ENCODE data around the gene VAV2.
"Not testable (repeated sequence)": the region's sequence is repeated elsewhere in the genome, so short reads cannot be mapped to it uniquely, and the experiment has no call there.

VAV2 gene

DNA sequence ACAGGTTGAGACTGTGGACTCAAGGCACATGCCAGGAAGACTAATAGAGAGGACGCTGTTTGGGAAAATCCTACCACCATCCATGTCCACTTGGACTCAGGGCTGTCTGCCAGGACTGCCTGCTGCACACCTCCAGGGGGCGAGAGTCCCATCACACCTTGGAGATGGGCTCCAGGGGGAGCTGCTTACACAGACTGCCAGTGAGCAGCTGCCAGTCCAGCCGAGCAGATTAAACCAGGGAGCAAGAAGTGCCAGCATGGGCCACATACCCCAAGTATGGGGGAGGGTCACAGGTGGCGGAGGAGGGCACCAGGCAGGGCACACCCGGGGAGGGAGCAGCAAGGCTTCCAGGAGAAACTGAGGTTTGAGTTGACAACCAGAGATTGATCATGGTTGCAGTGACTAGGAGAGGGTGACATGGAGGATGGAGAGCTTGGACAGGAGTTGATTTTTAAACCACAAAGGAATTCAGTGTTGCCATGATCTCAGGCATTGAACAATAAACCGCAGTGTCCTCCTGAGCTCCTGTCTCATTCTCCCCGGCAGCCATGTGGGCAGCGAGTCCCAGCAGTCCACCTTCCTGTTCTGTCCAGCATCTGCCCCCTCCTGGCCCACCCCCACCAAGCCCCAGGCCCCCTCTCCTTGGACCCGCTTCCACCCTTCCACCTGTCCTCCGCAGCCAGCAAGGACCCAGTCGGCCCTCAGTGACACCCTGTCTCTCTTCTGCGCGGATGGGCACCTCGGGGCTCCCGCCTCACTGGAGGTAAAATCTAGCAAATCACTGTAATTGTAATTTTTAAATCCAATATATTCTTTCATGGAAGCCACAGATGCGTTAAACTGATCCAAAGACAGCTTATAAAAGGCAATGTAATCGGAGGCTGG is 3.1 kb upstream of the VAV2 start:
- DNase-seq, result peak; percentile 19

DNA sequence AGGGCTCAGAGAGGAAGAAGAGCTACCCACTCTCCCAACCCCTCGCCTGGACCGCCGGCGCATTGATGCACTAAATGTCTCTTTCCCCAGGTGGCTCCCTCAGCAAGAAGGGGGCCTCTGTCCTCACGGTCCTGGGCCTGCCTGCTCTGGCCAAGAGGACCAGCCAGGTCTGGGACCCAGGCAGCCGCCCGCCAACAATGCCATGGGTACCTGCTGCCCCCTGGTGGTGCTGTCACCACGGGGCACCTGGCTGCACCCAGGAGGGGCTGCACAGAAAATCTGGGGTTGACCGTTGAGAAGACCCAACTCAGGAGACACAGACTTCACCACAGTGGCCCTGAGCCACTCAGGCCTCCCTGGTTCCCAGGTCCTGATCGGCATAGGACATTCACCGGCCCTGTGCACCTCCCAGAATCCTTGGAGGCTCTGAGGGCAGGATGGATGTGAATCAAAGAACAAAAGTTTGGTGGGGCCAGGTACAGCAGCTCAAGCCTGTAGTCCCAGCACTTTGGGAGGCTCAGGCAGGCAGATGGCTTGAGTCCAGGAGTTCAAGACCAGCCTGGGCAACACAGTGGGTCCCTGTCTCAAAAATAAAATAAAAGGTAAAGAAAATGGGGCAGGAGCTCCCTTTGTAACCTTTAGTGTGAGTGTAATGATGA is 2.4 kb upstream of the VAV2 start:
- peak; percentile 78 for DNase-seq

DNA sequence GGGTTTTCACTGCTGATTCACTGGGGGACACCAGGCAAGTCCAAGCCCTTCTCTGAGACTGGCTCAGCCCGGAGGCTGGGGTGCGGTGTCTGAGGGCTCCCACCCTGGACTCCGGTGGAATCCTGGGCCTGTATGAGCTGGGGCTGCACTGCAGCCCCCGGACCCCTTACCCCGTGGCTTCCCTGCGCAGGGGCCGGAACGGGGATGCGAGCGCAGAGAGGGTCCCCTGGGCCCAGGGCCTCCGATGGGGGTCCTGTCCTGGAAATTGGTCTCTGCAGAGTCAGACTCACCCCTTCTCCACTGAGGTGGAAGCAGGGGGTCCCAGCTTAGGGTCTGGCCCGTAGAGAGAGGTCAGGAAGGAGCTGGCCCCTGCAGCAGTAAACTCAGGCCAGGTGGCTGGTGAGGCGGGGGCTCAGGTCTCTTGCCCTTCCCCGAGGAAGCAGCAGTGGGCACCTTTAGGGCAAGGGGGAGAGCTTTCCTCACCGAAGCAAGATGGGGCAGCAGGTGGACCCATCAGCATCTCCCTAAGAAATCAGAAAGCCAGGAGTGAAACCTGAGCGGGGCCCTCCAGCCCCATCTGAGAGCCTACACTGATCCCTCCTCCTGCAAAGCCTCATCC is 1.6 kb upstream of the VAV2 start:
- no peak for DNase-seq

DNA sequence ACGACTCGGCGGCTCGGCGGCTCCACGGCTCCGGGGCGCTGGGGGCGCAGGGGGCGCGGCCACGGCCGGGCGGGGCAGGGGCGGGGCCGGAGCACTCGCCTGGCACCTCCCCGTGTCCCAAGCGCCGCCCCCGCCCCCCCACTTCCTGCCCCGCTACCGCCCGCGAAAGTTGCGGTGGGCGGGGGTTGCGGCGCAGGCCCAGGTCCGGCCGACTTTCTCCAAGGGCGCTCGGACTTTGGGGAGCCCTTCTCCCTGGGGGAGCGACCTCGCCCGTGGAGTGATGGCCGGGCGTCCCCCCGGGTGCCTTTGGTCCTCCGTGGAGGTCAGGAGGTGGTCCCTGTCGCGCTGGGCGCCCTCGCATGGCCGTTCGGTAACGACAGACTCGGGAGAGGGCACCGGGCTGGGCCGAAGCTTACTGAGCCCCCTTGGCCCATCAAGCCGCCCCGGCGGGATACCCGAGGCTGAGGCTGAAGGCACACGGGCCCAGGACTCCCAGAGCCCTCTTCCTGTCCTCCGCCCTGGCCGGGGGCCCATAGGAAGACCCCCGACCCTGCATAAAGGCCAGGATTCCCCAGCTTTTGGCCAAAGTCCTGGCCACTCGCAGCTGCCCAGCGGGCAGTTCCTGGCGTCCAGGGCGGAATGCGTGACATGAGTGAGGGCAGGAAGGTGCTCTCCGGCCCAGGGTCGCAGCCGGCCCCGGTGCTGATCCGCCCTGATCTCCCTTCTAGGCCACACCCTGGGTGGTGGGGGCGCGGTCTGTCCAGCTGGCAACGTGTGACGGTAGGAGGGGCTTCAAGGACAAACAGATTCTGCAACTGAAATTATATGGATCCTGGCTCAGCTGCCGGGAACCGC is 883 bp upstream of the VAV2 start:
- peak; percentile 61 for DNase-seq

DNA sequence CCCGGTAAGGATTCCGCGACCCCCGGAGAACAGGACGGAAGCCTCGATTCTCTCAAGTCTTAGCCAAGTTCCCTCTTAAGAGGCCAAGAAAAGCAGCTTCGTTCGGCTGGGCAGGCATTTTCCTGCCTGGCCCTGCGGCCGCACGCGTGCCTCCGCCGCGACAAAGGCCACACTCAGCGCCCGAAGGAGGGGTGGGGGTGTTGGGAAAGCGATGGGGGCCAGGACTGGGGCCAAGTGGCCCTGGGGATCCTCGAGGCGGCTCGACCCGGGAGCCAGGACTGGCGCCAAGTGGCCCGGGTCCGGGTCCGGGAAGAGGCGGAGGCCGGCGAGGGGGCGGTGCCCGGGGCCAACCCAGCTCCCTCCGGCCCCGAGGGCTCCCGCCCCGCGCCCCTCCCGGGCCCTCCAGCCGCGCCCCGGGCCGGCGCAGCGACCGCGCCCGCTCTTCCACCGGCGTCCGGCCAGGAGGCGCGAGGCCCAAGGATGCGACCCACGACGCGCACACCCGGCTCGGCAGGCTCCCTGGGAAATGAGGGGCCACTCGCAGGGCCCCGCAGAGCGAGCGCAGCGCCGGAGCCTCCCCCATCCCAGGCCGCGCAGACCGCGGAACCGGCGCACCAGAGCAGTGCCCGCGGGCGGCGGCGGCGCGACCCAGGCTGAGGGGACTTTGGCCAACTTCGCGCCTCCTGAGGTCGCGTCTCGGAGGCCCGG is 756 bp downstream of the VAV2 start:
- no peak for DNase-seq

DNA sequence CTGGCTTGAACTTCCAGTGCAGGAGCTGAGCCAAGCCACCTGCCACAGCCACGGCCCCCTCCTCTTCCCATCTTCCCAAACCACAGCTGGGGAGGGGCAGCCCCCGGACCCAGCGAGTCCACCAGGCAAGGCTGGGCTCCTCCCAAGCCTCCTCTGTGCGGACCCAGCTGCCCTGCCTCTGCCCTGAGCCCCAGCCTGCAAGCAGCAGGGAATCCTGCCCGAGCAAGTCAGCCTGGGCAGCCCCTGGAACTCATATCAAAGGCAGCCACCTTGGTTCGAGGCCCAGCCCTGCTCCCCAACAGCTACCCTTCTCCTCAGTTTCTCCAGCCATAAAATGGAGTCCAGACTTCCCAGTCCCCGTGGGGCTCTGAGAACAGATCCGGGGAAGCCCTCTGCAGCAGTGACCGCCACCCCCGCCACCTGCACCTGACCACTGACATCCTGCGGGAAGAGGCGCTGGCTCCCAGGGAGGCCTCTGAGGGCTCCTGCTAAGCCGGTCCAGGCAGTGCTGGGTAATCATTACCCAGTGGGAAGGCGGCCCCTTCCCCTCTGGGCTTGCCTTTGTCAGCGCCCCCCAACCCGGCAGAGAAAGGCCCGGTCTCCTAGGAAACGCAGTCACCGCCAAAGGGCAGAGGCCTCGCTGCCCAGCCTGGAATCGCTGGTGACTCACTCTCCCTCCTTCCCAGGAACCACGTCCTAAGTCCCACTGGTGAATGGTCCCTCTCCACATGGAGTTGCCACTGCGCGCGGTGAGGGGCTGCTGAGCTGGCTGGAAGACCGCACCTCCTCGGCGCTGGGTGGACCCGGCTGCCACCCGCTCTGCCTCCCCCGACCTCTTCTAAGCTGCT is 1.5 kb downstream of the VAV2 start:
- no peak for DNase-seq

DNA sequence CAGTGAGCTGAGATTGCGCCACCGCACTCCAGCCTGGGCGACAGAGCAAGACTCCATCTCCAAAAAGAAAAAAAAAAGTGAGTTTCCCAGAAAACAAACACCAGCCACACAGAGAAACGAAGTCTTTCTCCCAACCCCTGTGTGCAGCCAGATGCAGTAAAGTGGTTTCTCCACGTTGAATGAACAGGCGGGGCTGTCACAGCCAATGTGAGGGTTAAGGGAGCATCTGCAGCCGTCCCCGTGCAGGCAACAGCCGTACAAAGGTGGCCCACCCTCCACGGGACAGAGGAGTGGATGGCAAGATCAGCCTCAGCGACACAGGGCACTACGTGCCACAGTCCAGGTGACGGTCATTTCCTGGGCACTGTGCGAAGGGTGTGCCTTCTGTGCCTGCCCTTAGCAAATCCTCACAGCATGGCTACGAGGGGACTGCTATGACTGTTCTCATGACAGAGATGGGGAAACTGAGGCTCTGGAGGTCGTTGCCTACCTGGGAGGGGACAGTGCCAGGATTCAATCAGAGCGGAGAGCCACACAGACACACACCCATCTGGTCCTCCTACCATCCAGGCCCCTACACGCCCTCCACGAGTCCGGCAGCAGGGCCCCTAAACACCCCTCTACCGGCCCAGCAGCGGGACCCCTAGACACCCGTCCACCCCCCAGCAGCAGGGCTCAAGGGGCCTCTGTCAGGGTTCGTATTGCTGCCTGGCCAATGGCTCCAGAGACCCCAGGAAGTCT is 2.3 kb downstream of the VAV2 start:
- DNase-seq, result no peak

DNA sequence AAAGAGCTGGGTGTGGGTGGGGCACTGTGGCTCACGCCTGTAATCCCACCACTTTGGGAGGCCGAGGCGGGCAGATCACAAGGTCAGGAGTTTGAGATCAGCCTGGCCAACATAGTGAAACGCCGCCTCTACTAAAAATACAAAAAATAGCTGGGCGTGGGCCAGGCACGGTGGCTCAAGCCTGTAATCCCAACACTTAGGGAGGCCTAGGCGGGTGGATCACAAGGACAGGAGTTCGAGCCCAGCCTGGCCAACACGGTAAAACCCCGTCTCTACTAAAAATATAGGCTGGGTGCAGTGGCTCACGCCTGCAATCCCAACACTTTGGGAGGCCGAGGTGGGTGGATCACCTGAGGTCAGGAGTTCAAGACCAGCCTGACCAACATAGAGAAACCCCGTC is 3.4 kb downstream of the VAV2 start:
- not testable (repeated sequence) for DNase-seq

DNA sequence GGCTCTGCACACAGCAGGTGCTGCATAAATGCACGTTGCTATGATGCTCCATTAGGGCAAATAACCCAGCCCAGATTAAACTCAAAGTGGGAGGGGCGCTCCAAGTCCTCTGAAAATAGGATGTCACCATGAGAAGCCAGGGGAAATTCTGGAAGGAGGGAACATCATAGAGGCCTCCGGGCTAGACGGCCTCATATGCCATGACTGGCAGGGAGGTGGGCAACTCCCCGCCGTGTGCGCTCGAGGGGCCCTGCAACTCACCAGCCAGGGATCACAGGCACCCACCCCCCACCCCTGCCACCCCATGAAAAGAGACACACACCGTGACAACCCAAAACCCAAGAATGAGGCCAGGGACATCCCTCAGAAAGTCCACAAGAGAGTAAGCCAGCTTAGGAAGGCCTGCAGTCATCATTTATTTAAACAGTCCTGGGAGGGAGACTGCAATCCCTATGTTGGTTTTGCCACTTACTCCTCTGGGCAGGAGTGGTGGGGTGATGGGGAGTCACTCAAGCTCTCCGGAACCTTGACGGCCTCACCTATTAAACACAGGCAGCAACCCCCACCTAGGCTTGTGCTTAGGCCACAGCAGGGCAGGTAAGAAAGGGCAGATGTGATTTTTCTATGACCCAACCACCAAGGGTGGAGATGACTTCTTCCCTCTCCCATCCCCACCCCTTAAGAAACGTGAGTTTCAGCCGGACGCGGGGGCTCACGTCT is 4.0 kb downstream of the VAV2 start:
- DNase-seq, result no peak

DNA sequence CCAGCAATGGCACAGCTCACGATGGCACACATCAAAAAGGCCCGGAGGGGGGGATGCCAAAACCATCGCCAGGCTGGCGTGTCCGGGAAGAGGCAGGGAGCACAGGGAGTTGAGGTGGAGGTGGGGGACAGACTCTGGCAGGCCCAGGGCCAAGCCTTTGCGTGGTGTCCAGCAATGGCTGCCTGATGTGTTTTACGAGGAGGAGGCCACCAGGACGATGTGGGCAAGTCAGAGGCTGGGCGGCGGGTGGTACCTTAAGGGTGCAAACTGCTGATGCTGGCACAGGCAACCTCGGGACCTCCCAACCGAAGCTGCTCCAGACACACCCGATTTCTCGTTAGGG is 4.7 kb downstream of the VAV2 start:
- no peak for DNase-seq

DNA sequence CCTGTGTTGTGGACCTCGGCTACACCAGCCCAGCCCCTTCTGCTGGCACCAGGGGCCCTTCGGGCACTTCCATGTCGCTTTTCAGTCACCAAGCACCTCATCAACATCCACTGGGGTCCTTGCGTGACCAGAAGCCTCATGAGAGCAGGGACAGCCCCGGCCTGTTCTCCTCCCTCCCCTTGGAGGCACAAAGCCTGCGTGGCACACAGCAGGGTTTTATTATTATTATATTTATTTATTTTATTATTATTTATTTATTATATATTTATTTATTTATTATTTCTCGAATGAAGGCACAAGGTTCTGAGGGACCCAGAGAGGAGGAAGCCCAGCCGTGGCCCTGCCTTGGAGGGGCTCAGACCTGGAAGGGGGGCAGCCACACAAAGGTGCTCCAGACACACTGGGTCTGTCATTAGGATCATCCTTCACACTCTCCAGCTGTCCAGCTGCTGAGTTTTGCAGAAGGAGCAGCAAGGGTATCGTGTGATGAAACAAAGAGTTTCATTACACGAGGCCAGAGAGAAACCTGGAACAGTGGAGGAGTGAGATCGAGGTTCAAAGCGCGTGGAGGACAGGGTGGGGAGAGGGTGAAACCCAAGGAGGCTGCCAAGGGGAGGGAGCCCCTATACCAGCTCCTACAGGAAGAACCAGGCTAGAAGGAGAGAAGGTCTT is 5.2 kb downstream of the VAV2 start:
- no peak for DNase-seq

DNA sequence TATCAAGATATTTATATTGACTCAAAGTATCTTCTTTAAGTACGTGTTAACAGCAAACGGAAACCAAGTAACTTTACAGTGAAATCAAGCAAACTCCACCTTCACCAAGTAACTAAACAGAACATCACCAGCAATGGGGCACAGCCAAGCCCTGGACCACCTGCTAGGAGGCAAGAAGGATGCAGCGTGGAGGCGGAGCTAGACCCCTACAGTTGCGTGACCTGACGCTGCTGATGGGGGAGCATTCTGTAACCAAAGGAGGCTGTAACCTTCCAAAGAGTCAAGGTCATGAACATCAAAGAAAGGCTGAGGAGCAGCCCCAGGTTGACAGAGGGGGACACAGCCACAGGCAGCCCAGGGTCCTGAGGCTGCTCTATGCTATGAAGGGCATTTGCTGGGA is 6.1 kb downstream of the VAV2 start:
- no peak for DNase-seq

DNA sequence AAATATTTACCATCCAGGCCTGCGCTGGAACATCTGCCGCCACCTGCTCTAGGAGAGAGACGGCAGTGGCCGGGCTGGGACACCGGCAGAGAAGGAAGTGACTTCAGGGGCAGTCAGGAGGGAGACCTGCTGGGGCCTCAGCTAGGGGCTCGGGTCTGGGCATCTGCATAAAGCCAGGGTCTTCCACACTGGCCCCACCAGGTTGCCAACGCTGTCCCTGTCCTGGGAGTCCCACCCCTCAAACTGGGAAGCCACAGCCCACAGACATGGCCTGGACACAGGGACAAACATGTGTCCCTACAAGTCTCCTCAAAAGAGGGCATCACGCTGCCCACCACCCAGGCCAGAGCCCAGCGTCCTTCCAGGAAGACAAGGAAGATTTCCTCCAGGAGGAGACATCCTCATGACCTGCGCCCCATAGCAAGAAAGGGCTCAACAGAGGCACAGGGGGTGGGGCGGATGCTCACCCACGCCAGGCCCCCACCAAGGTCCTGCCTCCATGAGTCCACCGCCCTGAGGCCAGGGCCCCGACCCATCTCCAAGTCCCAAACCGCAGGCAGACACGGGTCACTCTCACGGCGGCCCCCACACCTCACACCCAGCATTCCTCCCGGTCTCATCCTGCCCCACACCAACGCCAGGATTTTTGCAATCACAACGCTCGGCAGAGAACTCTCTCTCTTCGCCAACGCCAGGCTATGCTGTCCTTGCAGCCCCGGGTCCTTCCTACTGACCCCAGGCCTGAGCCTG is 9.0 kb downstream of the VAV2 start:
- DNase-seq, result no peak

DNA sequence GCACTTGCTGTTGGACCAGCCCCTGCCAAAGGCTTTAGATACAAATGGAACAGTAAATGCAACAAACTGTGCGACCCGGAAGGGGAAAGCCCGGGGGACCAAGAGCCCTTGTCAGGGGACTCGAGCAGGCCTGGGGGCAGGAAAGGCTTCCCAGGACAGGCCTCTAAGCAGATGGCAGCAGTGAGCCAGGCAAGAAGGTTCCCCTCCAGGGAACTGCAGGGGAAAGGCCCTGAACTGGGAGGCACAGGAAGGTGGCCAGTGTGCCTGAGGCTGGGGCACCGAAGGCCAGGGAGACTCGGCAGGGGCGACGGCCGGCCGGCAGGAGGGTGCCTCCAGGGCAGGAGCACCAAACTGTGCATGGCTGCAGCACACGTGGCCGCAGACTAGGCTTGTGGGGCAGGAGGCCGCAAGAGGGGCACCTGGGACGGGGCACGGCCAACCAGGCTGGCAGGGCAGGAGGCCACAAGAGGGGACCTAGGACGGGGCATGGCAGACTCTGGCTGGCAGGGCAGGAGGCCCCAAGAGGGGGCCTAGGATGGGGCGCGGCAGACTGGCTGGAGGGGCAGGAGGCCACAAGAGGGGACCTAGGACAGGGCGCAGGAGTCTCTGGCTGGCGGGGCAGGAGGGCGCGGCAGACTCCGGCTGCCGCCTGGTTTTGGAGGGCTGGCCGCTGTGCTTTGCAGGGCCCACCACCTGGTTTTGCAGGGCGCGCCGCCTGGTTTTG is 10.0 kb downstream of the VAV2 start:
- DNase-seq, result no peak

DNA sequence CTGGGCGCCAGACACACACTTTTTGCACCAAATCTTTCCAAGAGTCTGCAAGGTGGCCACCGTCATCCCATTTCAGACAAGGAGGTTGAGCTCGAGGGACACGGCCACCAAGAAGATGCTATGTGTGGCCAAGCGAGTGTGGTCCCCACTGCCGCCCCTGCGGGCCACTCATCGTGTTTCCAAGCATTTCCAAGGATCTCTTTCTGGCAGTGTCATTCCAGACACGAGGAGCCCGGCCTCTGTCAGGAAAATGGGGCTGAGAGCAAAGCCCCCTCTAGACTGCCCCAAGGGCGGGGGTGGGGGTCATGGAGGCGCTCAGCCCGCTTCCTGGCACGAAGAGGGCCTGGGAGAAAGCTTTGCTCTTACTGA is 10.6 kb downstream of the VAV2 start:
- no peak for DNase-seq

DNA sequence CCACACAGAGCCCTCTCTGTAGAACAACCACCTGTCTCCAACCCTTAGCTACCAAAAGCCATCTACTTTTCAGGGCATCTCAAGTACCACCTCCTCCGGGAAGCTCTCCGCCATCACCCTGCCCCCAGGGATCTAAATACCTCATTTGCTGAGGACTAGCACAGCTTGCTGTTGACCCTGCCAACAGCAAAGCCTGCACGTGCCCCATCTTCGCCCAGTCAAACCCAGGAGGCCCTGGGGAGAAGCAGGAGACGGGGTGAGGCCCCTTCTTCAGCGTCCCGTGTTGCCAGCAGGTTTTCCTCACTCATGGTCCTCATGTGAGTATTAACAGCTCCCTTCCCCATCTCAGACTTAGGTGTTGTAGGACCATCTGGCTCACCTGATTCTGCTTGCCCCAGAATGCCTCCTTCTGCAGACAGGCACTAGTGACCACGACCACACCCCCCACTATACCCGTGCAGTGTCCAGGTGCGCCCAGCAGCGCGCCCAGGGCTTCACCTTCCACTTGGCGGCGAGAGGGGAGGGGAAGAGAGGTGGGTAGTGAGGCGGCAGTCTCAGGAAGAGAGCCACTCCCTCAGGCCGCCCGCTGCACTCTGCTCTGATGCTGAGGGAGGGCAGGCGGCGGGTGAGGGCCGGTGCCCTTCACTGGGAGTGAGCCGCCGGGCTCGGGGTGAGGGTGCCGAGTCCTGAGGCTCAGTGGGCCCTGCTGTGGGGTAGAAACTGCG is 11.1 kb downstream of the VAV2 start:
- DNase-seq, result no peak
